WERI-Rb-1 (cell line): ENCODE data around the gene LRRC52.

Experiments
- DNase-seq: peaks from one replicate; pipeline ENCODE4 v3.0.0-alpha.2; 2020
- H3K27ac ChIP-seq: fragments of 250-450 bp; sonication (Bioruptor Pico); 2 replicates; pipeline ENCODE4 v1.5.1; 2020; ENCODE audit warnings: mild to moderate bottlenecking, moderate library complexity
- H3K27me3 ChIP-seq: fragments of 250-450 bp; sonication (Bioruptor Pico); 2 replicates; pipeline ENCODE4 v1.5.1; 2021; ENCODE audit warnings: mild to moderate bottlenecking, low read depth, moderate library complexity; ENCODE audit not compliant: insufficient read depth, severe bottlenecking
- H3K36me3 ChIP-seq: fragments of 250-450 bp; sonication (Bioruptor Pico); 2 replicates; pipeline ENCODE4 v1.5.1; 2020; ENCODE audit warnings: mild to moderate bottlenecking, moderate library complexity
- H3K4me3 ChIP-seq: 2 replicates; pipeline ENCODE4 v1.5.1; 2011; ENCODE audit warnings: low read depth, mild to moderate bottlenecking, control low read depth, low read length
- H3K9me3 ChIP-seq: fragments of 250-450 bp; sonication (Bioruptor Pico); 2 replicates; pipeline ENCODE4 v1.5.1; 2021; ENCODE audit warnings: mild to moderate bottlenecking, moderate library complexity; ENCODE audit not compliant: severe bottlenecking
- CTCF ChIP-seq: IDR thresholded peaks from 2 replicates; pipeline ENCODE4 v1.5.1; 2011; ENCODE audit warnings: low read depth, mild to moderate bottlenecking, control low read depth, inconsistent platforms, low read length

The LRRC52 gene

GRCh38 chr1:165520646-165521045 is 23.2 kb upstream of the LRRC52 start:
- peaks cover 6% of the 10 kb centered on the region for H3K9me3 ChIP-seq

GRCh38 chr1:165524639-165525285 is 19.0 kb upstream of the LRRC52 start:
- no peak overlapping the region for H3K27ac ChIP-seq
- H3K36me3 ChIP-seq: no peaks in the 10 kb centered on the region
- no peak for TF ChIP-seq CTCF
- H3K27me3 ChIP-seq: no peaks in the 10 kb centered on the region
- no peak overlapping the region for H3K4me3 ChIP-seq
- peaks cover 6% of the 10 kb centered on the region for H3K9me3 ChIP-seq
- DNase-seq: no peak

More at GRCh38 chr1:165520646-165521045, 23.2 kb upstream of the LRRC52 start:
- no peaks in the 10 kb centered on the region for H3K27me3 ChIP-seq
- H3K4me3 ChIP-seq: no peak overlapping the region
- TF ChIP-seq CTCF: no peak
- no peaks in the 10 kb centered on the region for H3K36me3 ChIP-seq
- no peak overlapping the region for H3K27ac ChIP-seq
- DNase-seq: no peak

GRCh38 chr1:165525708-165526107 is 18.1 kb upstream of the LRRC52 start:
- no peaks in the 10 kb centered on the region for H3K36me3 ChIP-seq
- TF ChIP-seq CTCF: no peak
- no peak overlapping the region for H3K4me3 ChIP-seq
- no peak overlapping the region for H3K27ac ChIP-seq
- peaks cover 6% of the 10 kb centered on the region for H3K9me3 ChIP-seq
- no peak for DNase-seq
- H3K27me3 ChIP-seq: no peaks in the 10 kb centered on the region

GRCh38 chr1:165527251-165528007 is 16.4 kb upstream of the LRRC52 start:
- no peaks in the 10 kb centered on the region for H3K27me3 ChIP-seq
- H3K36me3 ChIP-seq: no peaks in the 10 kb centered on the region
- no peak for TF ChIP-seq CTCF
- no peak for DNase-seq
- no peaks in the 10 kb centered on the region for H3K9me3 ChIP-seq
- no peak overlapping the region for H3K4me3 ChIP-seq
- no peak overlapping the region for H3K27ac ChIP-seq

GRCh38 chr1:165531021-165531420 is 12.8 kb upstream of the LRRC52 start:
- no peaks in the 10 kb centered on the region for H3K27me3 ChIP-seq
- no peak for DNase-seq
- no peak for TF ChIP-seq CTCF

More at GRCh38 chr1:165531021-165531420, 12.8 kb upstream of the LRRC52 start:
- H3K36me3 ChIP-seq: no peaks in the 10 kb centered on the region
- H3K4me3 ChIP-seq: no peak overlapping the region
- H3K9me3 ChIP-seq: no peaks in the 10 kb centered on the region
- no peak overlapping the region for H3K27ac ChIP-seq
